ENCODE results near the gene PTPN5. TPM values are rescaled to one million over a fixed set of nuclear protein-coding genes. Genes with fewer than 3 reads are reported as not detected.

Gene PTPN5
- total RNA-seq, 1 experiment from 2014 or later: not detected

GRCh38 chr11:18731441-18731840 is 60.2 kb downstream of the PTPN5 start:
- in situ Hi-C loops (cut with HindIII; ENCODE audit: low pct_unique_long_range_greater_than_20kb, low sequenced_read_pairs): no loop called here

DNA sequence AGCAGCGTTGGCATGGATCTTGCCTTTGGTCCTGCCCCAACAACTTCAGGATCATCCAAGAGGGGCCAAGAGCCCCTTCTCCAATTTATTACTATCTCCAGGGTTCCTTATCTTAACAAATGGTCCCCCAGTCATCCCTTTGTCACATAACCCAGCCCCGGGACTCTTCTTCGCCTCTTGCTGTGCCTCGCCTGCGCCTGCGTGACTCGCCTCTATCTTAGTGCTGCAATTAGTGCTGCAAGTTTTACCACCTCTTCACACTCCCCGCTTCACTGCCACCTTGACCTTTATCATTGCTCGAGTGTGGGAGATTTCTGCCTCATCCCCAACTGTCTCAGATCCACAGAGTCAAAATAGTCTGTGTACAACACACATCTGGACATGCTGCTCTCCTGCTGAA is 61.6 kb downstream of the PTPN5 start:
- in situ Hi-C loops (cut with HindIII; ENCODE audit: low pct_unique_long_range_greater_than_20kb, low sequenced_read_pairs) (no loop called here), intact Hi-C loops (cut with micrococcal nuclease; ENCODE audit: unreplicated experiment) (loop anchor here (10.0 kb wide), 1 partner anchor 185 kb away; no protein-coding TSS in a partner anchor)
- H3K9me3 ChIP-seq (ENCODE audit: control insufficient read depth, insufficient read depth, low read depth, low read length): no peaks in the 10 kb centered on the region
- H3K36me3 ChIP-seq (ENCODE audit: control insufficient read depth, insufficient read depth, low read length): no peaks in the 10 kb centered on the region
- ChIA-PET POLR2A (no interaction called here), CTCF (no interaction called here)
- H3K4me3 ChIP-seq (ENCODE audit: low read depth in 2 of 2, low read length in 2 of 2): no peak overlapping the region
- no peaks in the 10 kb centered on the region for H3K4me1 ChIP-seq (ENCODE audit: control insufficient read depth, insufficient read depth, low read length)
- no peak for TF ChIP-seq SIN3A (IDR thresholded peaks at IDR 0.05; ENCODE audit: borderline replicate concordance, insufficient read depth, low read depth, low read length)
- TF ChIP-seq REST (IDR thresholded peaks at IDR 0.05; ENCODE audit: insufficient read depth in 1 of 2, low read depth in 2 of 2, low read length in 1 of 2): no peak
- TF ChIP-seq TCF7L2 (IDR thresholded peaks at IDR 0.05; ENCODE audit: low read depth, low read length): no peak
- TF ChIP-seq POLR2AphosphoS5 (IDR thresholded peaks at IDR 0.05; ENCODE audit: low read depth, low read length): no peak
- TF ChIP-seq, protein P1, sequence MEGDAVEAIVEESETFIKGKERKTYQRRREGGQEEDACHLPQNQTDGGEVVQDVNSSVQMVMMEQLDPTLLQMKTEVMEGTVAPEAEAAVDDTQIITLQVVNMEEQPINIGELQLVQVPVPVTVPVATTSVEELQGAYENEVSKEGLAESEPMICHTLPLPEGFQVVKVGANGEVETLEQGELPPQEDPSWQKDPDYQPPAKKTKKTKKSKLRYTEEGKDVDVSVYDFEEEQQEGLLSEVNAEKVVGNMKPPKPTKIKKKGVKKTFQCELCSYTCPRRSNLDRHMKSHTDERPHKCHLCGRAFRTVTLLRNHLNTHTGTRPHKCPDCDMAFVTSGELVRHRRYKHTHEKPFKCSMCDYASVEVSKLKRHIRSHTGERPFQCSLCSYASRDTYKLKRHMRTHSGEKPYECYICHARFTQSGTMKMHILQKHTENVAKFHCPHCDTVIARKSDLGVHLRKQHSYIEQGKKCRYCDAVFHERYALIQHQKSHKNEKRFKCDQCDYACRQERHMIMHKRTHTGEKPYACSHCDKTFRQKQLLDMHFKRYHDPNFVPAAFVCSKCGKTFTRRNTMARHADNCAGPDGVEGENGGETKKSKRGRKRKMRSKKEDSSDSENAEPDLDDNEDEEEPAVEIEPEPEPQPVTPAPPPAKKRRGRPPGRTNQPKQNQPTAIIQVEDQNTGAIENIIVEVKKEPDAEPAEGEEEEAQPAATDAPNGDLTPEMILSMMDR (IDR thresholded peaks at IDR 0.05): no peak
- no peaks in the 10 kb centered on the region for H3K27me3 ChIP-seq (ENCODE audit: control insufficient read depth, insufficient read depth, low read length)
- ATAC-seq (no peak), DNase-seq (ENCODE audit: low read depth, low spot score) (no peak)
- BruUV-seq (replicated peaks): no TSS peak
- no peak overlapping the region for H3K27ac ChIP-seq (ENCODE audit: low read length)

More at GRCh38 chr11:18731441-18731840, 60.2 kb downstream of the PTPN5 start:
- H3K9me3 ChIP-seq (ENCODE audit: control insufficient read depth, insufficient read depth, low read depth, low read length): no peaks in the 10 kb centered on the region
- intact Hi-C loops (cut with micrococcal nuclease; ENCODE audit: unreplicated experiment): loop anchor here (10.0 kb wide), 1 partner anchor 187 kb away; no protein-coding TSS in a partner anchor
- no peak overlapping the region for H3K27ac ChIP-seq (ENCODE audit: low read length)
- no peak for DNase-seq (ENCODE audit: low read depth, low spot score)
- H3K27me3 ChIP-seq (ENCODE audit: control insufficient read depth, insufficient read depth, low read length): no peaks in the 10 kb centered on the region
- CTCF ChIA-PET: interaction anchor here (0.6 to 1.5 kb wide), 4 partner anchors 10 to 191 kb away, joined by 3 to 9 read pairs (median 4); no protein-coding TSS in a partner anchor
- H3K4me1 ChIP-seq (ENCODE audit: control insufficient read depth, insufficient read depth, low read length): no peaks in the 10 kb centered on the region
- BruUV-seq (replicated peaks): no TSS peak
- no peak overlapping the region for H3K4me3 ChIP-seq (ENCODE audit: low read depth in 2 of 2, low read length in 2 of 2)
- H3K36me3 ChIP-seq (ENCODE audit: control insufficient read depth, insufficient read depth, low read length): no peaks in the 10 kb centered on the region
- TF ChIP-seq POLR2AphosphoS5 (IDR thresholded peaks at IDR 0.05; ENCODE audit: low read depth, low read length) (no peak), REST (IDR thresholded peaks at IDR 0.05; ENCODE audit: insufficient read depth in 1 of 2, low read depth in 2 of 2, low read length in 1 of 2) (no peak), TCF7L2 (IDR thresholded peaks at IDR 0.05; ENCODE audit: low read depth, low read length) (no peak), SIN3A (IDR thresholded peaks at IDR 0.05; ENCODE audit: borderline replicate concordance, insufficient read depth, low read depth, low read length) (no peak)
- TF ChIP-seq, protein P1 (IDR thresholded peaks at IDR 0.05): no peak
- POLR2A ChIA-PET: no interaction called here
- no peak for ATAC-seq
